ENCODE results near the gene STOML3. TPM values are rescaled to one million over a fixed set of nuclear protein-coding genes. Genes with fewer than 3 reads are reported as not detected.

Gene STOML3
- polyA plus RNA-seq, 4 donors, result 0.08 TPM; not detected in 3

GRCh38 chr13:38993381-38993780 lies 2.8 kb upstream of the STOML3 start:
- no peak for DNase-seq (ENCODE audit: low read depth in 4 of 4, low spot score in 3 of 4)

GRCh38 chr13:38981096-38981495 lies 9.5 kb downstream of the STOML3 start:
- no peak for DNase-seq (ENCODE audit: low read depth in 4 of 4, low spot score in 3 of 4)

DNA sequence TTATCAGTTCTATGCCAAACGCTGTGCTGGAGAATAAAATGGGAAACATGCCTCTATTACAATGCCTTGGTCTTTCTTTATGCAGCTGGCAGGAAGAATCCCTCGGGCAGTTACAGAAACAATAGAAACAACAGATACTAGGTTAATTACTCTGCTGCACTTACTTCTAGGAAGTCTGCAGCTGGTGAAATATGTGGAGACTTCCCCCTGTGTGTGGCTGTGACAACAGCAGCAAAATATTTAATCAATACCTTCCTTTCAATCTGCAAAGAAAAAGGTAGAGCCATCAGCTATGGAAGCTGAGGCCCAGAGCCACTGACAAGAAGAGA lies 9.9 kb downstream of the STOML3 start:
- DNase-seq (ENCODE audit: low read depth in 4 of 4, low spot score in 3 of 4), result no peak

DNA sequence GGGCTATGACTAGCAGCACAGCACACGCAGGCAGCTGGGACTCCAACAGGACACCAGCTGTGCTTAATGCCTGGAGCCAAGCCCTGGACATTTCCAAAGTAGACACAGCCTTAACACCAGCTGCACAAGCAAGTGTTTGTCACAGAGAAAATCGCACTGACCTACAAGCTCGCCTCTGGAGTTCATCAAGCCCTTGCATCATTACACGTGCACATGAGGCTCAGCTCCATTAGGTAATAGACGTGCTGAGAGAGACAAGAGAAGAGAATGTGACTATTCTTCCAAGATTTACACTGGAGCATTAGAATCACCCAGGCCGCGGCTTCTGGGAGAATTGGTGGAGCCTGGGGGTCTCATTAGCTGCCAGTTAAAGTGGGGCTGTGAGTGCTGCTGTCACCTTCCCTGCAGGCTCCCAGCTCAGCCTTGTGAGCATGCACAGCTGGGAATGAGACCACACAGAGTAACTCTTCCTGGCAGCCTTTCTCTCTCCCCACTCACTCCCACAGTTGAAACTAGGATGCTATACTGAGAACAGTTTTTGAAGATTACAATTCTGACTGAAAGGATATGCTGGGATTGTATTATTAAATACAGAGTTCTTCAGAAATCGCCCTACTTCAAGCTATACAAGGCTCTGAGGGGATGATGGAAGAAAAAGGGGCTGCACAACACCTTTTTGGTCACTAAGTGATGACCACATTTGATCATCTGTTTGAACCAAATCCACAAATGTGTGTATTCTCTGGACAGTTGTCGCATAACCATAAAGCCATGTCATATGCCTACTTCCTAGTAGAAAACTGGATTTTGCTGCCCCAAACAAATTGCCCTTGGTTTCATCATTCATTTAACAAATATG lies 10.5 kb downstream of the STOML3 start:
- DNase-seq (ENCODE audit: low read depth in 4 of 4, low spot score in 3 of 4), result peak in 3 of 4 donors; percentile 13 to 27 (median 18)

DNA sequence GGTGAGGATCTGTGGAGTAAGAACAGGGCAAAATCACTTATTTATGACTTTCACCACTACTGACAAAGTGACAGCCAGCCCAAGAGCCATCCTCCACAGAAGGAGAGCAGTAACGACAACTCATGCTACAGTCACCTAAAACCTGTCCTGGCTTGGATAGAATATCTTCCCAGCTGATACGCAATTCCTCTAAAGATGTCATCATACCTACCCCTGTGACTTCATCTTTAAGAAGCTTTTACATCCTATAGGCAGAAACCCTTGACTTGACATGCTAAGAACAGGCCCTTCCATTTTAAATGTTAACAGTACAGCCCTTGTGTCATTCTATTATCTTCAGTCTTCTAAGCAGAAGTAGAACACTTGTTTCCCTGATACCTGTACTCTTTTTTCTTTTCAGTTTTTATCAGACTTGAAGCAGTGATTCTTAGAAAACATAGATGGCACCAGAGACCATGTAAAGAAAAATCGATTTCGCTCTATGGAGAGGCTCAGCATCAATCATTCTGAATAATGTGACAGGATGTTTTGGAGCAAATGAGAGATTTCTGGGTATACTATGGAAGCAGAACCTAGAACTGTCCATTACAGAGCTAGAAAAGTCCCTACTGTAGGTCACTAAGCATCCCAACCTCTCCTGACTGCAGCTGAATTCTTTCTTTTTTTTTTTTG lies 20.1 kb downstream of the STOML3 start:
- no peak for DNase-seq (ENCODE audit: low read depth in 4 of 4, low spot score in 3 of 4)

- no peak for DNase-seq (ENCODE audit: low read depth in 4 of 4, low spot score in 3 of 4)
Observed at GRCh38 chr13:38969187-38969586, 21.4 kb downstream of the STOML3 start.

DNA sequence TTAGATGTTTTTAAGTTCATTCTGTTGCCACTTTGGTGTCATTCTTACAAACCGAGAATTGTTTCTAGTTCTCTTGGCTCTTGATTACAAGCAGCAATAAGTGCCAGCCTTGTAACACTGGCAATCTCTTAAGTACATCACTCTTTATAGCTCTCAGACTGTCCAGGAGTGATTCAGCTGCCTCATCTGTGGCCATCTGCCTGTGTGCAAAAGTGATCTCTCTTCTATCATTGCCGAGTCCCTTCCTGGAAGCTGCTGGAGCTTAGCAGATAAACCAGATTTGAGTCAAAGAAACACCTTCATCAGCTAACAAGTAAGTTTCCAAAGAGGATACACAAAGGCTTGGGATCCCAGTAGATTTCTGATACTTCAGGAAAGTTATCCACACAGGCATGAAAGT lies 23.2 kb downstream of the STOML3 start:
- DNase-seq (ENCODE audit: low read depth in 4 of 4, low spot score in 3 of 4), result no peak

GRCh38 chr13:38965281-38965680 lies 25.4 kb downstream of the STOML3 start:
- no peak for DNase-seq (ENCODE audit: low read depth in 4 of 4, low spot score in 3 of 4)

DNA sequence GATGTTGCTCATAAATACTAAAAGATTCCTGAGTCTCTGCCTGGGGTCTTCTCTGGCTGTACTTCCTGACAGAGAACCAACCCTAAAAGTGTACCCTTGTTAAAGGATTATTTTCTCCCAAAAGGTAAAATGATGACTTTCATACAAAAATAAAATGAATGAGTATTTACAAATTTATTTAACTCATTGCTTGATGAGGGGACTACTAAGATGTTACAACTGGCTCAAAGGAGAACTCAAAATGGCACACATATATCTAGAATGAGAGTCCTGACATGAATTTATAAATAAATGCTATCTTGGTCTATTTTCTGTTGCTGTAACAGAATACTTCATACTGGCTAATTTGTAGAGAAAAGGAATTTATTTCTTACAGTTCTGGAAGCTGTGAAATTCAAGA lies 30.5 kb downstream of the STOML3 start:
- no peak for DNase-seq (ENCODE audit: low read depth in 4 of 4, low spot score in 3 of 4)

- no peak for DNase-seq (ENCODE audit: low read depth in 4 of 4, low spot score in 3 of 4)
Observed at GRCh38 chr13:38957794-38958592, 32.6 kb downstream of the STOML3 start.

DNA sequence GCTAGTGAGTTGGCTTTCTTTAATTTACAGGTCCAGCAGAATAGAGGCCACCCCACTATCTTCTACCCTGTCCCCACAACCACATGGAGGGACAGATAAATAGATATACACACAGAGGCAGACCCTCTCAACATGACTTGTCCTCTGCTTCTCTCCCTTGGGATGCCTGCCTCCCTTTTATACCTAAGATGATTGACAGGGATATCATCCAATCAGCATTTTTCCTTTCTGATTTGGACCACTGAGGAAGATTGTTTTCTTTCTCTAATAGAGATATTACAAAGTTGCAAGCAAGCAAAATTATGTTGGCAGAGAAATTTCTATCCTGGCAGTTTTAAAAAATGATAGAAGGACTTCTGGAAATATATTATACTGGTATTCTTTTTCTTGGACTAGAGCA lies 35.8 kb downstream of the STOML3 start:
- no peak for DNase-seq (ENCODE audit: low read depth in 4 of 4, low spot score in 3 of 4)

DNA sequence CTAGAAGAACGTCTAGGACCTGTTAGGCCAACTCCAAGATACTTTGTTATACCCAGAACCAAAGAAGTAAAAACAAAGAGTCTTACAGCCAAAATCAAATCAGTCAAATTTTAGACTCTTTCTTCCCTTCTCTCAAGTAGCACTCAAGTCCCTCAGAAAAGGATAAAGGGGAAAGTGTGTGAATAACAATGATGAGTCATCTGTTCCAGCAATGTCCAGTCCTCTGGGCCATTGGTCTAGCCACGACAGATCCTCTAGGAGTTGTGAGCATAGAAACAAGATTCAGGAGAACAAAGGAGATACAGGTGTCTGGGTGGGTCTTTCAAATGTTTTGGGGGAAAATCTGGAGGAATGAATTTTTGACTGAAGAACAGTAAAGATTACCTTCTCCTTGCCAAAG lies 36.3 kb downstream of the STOML3 start:
- no peak for DNase-seq (ENCODE audit: low read depth in 4 of 4, low spot score in 3 of 4)

GRCh38 chr13:38952827-38953226 lies 37.8 kb downstream of the STOML3 start:
- DNase-seq (ENCODE audit: low read depth in 4 of 4, low spot score in 3 of 4), result no peak

GRCh38 chr13:38951525-38952313 lies 38.9 kb downstream of the STOML3 start:
- DNase-seq (ENCODE audit: low read depth in 4 of 4, low spot score in 3 of 4), result no peak

DNA sequence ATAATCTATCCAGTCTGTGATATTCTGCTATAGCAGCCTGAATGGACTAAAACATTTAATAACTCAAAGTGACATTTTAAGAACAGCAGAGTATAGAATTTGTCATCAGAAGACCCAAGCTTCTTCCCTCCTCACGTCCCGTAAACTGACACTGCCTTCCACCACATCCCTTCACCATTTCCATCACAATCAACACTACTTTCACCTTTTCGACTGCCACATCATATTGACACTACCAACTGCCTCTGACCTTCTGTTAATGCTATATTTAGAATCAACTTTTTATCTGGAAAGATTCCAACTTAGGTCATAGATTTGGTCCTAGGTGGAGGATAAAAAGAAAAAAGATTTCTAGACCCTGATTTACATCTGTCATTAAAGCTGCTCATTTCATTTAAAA lies 39.6 kb downstream of the STOML3 start:
- no peak for DNase-seq (ENCODE audit: low read depth in 4 of 4, low spot score in 3 of 4)

- DNase-seq (ENCODE audit: low read depth in 4 of 4, low spot score in 3 of 4), result no peak
Observed at GRCh38 chr13:38947054-38947453, 43.6 kb downstream of the STOML3 start.

- no peak for DNase-seq (ENCODE audit: low read depth in 4 of 4, low spot score in 3 of 4)
Observed at GRCh38 chr13:38944219-38944618, 46.4 kb downstream of the STOML3 start.

GRCh38 chr13:38943231-38943630 lies 47.4 kb downstream of the STOML3 start:
- no peak for DNase-seq (ENCODE audit: low read depth in 4 of 4, low spot score in 3 of 4)

GRCh38 chr13:38941353-38941945 lies 49.2 kb downstream of the STOML3 start:
- DNase-seq (ENCODE audit: low read depth in 4 of 4, low spot score in 3 of 4), result no peak

DNA sequence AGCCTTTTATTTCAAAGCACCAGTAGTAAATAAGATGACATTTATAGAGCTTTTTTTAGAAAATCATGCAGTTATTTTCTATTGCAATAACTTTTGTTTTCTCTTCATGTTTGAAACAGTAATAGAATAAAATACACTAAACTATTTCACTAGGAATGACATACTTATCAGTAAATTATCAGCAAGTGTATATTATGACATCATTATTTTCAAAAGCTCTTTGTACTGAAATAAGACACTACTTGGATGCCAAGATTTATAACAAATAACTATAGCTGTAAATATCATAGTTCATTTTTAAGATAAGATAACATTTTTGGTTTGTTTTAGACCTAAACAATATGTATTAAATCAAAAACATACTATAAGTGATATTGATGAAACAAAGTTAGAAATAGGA lies 56.8 kb downstream of the STOML3 start:
- DNase-seq (ENCODE audit: low read depth in 4 of 4, low spot score in 3 of 4), result no peak
